GM19239 (cell line): ENCODE data around the gene RPL37.
A peak's percentile ranks its signal among the peaks of the same experiment; 100 is the strongest.
"Not testable (repeated sequence)": the region's sequence is repeated elsewhere in the genome, so short reads cannot be mapped to it uniquely, and the experiment has no call there.

ENCODE experiments used
- DNase-seq: peaks from one replicate; pipeline ENCODE4 v3.0.0; 2011; ENCODE audit warnings: low spot score; ENCODE audit not compliant: insufficient read length
- FAIRE-seq: peaks from 2 replicates; lab custom pipeline; 2011; peaks lifted over from hg19 to GRCh38; lab: Jason Lieb, UNC

The RPL37 gene

GRCh38 chr5:40834849-40835787 lies at the start of gene RPL37:
TSS of gene RPL37 (minus strand) at chr5:40835222. CDS start at chr5:40835185, 37 bp downstream.
- DNase-seq (peak; percentile 69), FAIRE-seq (peak; percentile 95)

GRCh38 chr5:40883051-40883450 lies 48.0 kb upstream of the RPL37 start:
- not testable (repeated sequence) for FAIRE-seq, DNase-seq

GRCh38 chr5:40882291-40882690 lies 47.3 kb upstream of the RPL37 start:
- FAIRE-seq (no peak), DNase-seq (no peak)

GRCh38 chr5:40879163-40879942 lies 44.3 kb upstream of the RPL37 start:
- FAIRE-seq (no peak), DNase-seq (no peak)

GRCh38 chr5:40877371-40877988 lies 42.5 kb upstream of the RPL37 start:
- FAIRE-seq (no peak), DNase-seq (no peak)

DNA sequence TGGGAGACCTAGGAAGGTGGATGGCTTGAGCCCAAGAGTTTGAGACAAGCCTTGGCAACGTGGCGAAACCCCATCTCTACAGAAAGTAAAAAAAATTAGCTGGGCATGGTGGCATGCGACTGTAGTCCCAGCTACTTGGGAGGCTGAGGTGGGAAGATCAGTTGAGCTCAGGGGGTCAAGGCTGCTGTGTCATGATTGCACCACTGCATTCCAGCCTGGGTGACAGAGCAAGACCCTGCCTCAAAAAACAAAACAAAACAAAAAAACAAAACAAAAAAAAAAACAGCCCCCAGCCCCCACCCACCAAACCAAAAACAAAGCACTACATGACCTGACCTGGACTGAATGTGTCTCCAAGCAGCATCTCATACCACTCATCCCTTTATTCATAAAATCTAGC lies 40.9 kb upstream of the RPL37 start:
- FAIRE-seq = no peak
- DNase-seq = no peak

GRCh38 chr5:40873286-40873880 lies 38.4 kb upstream of the RPL37 start:
- no peak for DNase-seq
- no peak for FAIRE-seq

- FAIRE-seq = peak; percentile 80
- not testable (repeated sequence) for DNase-seq
These were observed 37.2 kb upstream of the RPL37 start for GRCh38 chr5:40872253-40872652.

GRCh38 chr5:40871177-40871576 lies 36.2 kb upstream of the RPL37 start:
- DNase-seq = no peak
- FAIRE-seq = no peak

GRCh38 chr5:40869384-40869783 lies 34.4 kb upstream of the RPL37 start:
- FAIRE-seq (no peak), DNase-seq (no peak)

- no peak for FAIRE-seq
- no peak for DNase-seq
These were observed 31.8 kb upstream of the RPL37 start for GRCh38 chr5:40866844-40867243.

DNA sequence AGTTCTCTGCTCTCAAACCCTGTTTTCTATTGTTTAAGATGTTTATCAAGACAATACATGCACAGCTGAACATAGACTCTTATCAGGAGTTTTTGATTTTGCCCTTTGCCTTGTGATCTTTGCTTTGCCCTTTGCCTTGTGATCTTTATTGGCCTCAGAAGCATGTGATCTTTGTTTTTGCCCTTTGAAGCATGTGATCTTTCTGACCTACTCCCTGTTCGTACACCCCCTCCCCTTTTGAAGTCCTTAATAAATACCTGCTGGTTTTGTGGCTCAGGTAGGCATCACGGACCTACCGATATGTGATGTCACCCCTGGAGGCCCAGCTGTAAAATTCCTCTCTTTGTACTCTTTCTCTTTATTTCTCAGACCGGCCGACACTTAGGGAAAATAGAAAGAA lies 30.0 kb upstream of the RPL37 start:
- not testable (repeated sequence) for DNase-seq, FAIRE-seq

- FAIRE-seq = no peak
- no peak for DNase-seq
These were observed 25.7 kb upstream of the RPL37 start for GRCh38 chr5:40860711-40861110.

DNA sequence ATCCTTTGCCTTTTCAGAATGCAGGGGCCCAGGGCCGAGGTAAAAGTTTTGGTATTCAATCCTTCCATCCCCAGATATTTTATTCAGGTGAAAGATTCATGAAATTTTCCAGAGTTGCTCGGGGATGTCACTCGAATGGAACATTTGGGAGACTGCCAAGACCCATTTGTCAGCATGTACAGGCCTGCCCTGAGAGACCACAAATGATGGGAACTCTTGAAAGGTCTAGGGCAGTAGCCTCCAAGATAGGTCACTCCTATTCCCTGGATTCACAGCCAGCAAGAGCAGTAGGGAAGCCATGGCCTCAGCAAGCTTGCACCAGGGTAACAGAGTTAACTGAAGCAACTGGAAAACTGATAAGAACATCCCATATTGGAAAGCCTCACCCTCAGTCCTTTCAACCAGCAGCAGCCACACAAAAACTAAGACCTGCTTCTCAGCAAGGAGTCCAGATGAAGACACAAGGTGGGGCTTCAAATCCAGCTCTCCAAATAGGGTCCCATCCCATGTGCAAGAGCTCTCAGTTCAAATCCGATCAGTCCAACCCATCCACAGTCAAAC lies 18.7 kb upstream of the RPL37 start:
- DNase-seq (no peak), FAIRE-seq (no peak)

DNA sequence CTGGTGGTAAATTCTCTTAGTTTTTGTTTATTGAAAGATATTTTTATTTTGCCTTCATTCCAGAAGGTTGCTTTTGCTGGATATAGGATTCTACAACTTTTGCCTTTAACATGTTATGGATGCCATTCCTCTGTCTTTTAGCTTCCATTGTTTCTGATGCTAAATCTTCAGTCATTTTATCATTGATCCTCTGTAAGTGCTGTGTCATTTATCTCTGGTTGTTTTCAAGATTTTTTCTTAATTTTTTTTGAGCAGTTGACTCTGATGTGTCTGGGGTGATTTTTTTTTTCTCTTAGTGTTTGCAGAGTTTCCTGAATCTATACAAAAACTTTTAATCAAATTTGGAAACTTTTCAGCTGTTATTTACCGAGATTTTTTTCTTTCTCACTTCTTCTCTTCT lies 12.5 kb upstream of the RPL37 start:
- FAIRE-seq (no peak), DNase-seq (no peak)

DNA sequence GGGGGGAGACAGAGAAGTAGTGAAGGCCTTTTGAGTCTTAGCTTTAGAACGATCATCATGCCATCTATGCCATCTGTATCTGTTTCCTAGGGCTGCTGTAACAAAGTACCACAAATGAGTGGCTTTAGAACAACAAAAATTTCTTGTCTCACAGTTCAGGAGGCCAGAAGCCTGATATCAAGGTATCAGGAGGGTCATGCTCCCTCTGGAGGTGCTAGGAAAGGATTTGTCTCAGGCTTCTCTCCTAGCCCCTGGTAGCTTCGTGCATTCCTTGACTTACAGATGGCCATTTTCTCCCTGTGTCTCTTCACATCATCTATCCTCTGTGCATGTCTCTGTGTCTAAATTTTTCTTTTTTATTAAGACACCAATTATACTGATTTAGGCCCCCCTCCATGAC lies 11.3 kb upstream of the RPL37 start:
- no peak for FAIRE-seq
- DNase-seq = no peak

DNA sequence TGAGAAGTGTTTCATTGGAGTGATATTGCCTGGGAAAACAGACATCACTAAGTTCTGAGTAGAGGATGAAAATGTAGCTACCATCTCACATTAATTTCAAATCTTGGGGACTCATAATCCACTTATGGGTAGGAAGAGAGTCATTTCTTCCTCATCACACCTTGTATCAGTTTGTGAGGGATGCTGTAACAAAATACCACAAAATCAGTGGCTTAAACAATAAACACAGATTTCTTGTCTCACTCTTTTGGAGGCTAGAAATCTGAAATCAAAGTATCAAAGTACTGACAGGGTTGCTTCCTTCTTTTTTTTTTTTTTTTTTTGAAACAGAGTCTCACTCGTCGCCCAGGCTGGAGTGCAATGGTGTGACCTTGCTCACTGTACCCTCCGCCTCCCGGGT lies 9.5 kb upstream of the RPL37 start:
- FAIRE-seq = no peak

DNA sequence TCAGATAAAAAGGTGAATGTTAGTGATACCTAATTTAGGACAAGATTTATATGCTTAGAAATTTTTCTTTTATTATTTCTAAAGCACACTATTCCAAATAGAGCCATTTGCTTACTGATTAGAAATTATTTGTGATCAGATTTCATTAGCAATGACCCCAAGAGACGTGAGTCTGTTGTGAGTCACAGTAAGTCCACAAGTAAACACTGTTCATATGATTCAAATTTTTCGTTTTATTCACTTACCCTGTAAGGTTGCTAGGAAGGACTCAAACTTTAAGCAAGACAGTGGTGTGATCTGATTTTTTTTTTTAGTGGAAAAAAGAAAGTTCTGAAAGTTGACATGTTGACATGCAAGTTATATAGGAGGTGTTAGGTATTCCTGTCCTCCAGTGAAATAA lies 7.3 kb upstream of the RPL37 start:
- DNase-seq (no peak), FAIRE-seq (no peak)

More for the DNA sequence above, 9.5 kb upstream of the RPL37 start:
- no peak for DNase-seq

- no peak for DNase-seq
- FAIRE-seq = peak; percentile 60
These were observed 6.2 kb upstream of the RPL37 start, which contains the start of gene CARD6 for GRCh38 chr5:40841068-40841805. TSS of gene CARD6 (plus strand) at chr5:40841367. CDS start at chr5:40841383, 16 bp downstream.
